ENCODE data around the gene CLCN7. TPM values are rescaled to one million over a fixed set of nuclear protein-coding genes. Genes with fewer than 3 reads are reported as not detected.

Gene CLCN7
- total RNA-seq, 1 donor from 2014 or later, result 98.1 TPM

DNA sequence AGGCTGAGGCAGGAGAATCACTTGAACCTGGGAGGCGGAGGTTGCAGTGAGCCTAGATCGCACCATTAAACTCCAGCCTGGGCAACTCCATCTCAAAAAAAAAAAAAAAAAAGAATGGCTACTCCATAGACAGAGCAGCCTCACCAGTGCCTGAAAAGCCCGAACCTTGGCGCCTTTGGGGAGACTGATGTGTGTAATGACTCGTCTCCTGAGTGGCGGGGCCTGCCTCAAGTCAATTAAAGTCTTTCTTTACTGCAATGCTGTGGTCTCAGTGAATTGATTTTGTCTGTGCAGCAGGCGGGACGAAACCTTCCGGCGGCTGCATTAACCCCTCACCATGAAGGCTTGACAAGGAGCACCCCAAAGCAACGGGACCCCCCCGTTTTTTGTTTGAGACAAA is 50.8 kb downstream of the CLCN7 start:
- no peak for DNase-seq (ENCODE audit: extremely low spot score, unreplicated experiment)
- TF ChIP-seq, protein P1, sequence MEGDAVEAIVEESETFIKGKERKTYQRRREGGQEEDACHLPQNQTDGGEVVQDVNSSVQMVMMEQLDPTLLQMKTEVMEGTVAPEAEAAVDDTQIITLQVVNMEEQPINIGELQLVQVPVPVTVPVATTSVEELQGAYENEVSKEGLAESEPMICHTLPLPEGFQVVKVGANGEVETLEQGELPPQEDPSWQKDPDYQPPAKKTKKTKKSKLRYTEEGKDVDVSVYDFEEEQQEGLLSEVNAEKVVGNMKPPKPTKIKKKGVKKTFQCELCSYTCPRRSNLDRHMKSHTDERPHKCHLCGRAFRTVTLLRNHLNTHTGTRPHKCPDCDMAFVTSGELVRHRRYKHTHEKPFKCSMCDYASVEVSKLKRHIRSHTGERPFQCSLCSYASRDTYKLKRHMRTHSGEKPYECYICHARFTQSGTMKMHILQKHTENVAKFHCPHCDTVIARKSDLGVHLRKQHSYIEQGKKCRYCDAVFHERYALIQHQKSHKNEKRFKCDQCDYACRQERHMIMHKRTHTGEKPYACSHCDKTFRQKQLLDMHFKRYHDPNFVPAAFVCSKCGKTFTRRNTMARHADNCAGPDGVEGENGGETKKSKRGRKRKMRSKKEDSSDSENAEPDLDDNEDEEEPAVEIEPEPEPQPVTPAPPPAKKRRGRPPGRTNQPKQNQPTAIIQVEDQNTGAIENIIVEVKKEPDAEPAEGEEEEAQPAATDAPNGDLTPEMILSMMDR (conservative IDR thresholded peaks at IDR 0.05), result no peak
- no peaks in the 10 kb centered on the region for H3K36me3 Mint-ChIP-seq
- H3K4me1 Mint-ChIP-seq (ENCODE audit: unreplicated experiment), result peaks cover 3% of the 10 kb centered on the region
- no peak overlapping the region for H3K27ac Mint-ChIP-seq
- no peaks in the 10 kb centered on the region for H3K9me3 Mint-ChIP-seq
- no peaks in the 10 kb centered on the region for H3K27me3 Mint-ChIP-seq
- no peak overlapping the region for H3K4me3 Mint-ChIP-seq

DNA sequence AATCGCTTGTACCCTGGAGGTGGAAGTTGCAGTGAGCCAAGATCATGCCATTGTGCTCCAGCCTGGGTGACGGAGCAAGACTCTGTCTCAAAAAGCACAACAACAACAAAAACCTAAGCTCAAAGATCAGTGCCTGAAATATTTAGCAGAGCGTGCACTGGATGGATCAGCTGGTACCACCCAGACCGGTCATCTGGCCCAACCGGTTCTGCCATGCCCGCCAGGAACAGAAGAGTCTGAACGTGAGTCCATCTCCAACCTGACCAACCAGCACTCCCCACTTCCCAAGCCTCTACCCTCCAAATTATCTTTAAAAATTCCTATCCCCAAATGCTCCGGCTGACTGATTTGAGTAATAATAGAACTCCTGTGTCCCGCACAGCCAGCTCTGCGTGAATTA is 52.8 kb downstream of the CLCN7 start:
- H3K4me3 Mint-ChIP-seq, result peak overlapping the region; percentile 42

DNA sequence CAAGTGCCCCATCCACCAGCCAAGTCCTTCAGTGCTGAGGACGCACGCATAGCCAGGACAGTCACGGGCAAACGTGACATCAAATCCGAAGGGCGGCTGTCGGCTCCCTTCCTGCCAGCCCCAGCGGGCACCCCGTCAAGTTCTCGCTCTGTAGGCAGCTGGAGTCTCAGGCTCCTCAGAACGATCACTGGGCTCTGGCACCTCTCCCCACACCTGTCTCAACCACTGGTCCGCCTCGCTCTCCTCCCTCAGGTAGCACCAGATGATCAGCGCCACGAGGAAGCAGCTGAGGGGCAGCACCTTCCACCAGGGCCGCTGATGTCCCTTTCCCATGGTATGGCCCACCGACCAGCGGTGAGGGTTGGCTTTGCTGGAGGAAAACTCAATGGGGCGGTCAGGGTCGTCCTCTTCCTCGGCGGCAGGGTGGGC is 54.7 kb downstream of the CLCN7 start:
- Mint-ChIP-seq H3K36me3 (no peaks in the 10 kb centered on the region), H3K4me1 (ENCODE audit: unreplicated experiment) (peaks cover 9% of the 10 kb centered on the region), H3K27ac (peak overlapping the region; percentile 98), H3K9me3 (no peaks in the 10 kb centered on the region), H3K4me3 (peak overlapping the region; percentile 94), H3K27me3 (no peaks in the 10 kb centered on the region)
- DNase-seq (ENCODE audit: extremely low spot score, unreplicated experiment), result no peak
- TF ChIP-seq, protein P1 (conservative IDR thresholded peaks at IDR 0.05), result no peak

More for the DNA sequence above, 52.8 kb downstream of the CLCN7 start:
- H3K9me3 Mint-ChIP-seq, result no peaks in the 10 kb centered on the region
- TF ChIP-seq, protein P1 (conservative IDR thresholded peaks at IDR 0.05), result no peak
- no peaks in the 10 kb centered on the region for H3K36me3 Mint-ChIP-seq
- H3K27ac Mint-ChIP-seq, result peak overlapping the region; percentile 98
- H3K27me3 Mint-ChIP-seq, result no peaks in the 10 kb centered on the region
- DNase-seq (ENCODE audit: extremely low spot score, unreplicated experiment), result no peak
- H3K4me1 Mint-ChIP-seq (ENCODE audit: unreplicated experiment), result peaks cover 3% of the 10 kb centered on the region

DNA sequence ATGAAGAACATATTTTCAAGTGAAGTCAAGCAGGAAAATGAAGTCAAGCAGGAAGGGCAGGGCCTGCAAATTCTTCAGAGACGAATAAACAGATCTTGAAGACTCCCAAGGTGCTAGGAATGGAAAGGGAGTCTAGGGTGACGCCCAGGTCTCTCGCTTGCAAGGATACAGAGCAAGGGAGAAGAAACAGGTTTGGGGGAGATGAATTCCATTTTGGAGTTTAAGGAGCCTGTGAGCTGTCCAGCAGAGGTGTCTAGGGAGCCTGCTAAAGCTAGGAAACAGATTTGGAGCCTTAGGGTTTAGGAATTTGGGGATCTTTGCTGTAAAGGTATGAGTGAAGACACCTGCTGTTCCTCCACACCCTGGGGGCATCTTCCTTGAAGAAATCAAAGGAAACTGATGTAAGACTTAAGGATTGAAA is 58.3 kb downstream of the CLCN7 start:
- Mint-ChIP-seq H3K36me3 (no peaks in the 10 kb centered on the region), H3K9me3 (no peaks in the 10 kb centered on the region), H3K27ac (peak overlapping the region; percentile 98), H3K27me3 (no peaks in the 10 kb centered on the region), H3K4me1 (ENCODE audit: unreplicated experiment) (peaks cover 13% of the 10 kb centered on the region), H3K4me3 (peak overlapping the region; percentile 83)
- TF ChIP-seq, protein P1 (conservative IDR thresholded peaks at IDR 0.05), result no peak
- DNase-seq (ENCODE audit: extremely low spot score, unreplicated experiment), result no peak

DNA sequence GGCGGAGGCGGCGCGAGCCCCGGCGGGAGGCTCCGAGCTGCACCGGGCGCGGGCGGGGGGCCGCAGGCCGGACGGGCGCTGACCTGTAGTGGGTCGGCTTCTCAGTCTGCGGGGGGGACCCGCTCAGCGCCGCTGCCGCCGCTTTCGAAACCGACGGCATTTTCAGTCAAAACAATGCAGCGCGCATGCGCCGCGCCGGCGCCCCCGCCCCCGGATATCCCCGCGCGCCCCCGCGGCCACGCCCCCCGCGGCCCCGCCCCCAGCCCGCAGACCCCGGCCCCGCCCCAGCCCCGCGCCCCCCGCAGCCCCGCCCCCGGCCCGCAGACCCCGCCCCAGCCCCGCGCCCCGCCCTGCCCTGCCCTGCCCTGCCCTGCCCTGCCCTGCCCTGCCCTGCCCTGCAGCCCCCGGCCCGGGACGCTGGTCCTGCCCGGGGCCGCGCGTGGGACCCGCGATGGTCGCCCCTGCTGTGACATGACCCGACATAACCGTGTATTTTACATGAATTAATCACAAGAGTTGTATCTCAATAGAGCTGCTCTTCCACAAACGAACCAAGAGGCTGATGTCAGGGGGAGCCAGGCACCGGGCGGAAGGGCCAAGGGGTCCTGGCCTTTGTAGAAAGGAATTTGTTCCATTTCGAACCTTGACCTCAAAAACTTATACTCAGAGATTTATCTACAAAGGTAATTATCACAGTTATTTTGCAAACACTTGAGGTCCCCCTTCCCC is 60.1 kb downstream of the CLCN7 start, which contains the start of gene UNKL:
TSS of gene UNKL (minus strand) at position 173 of the 729 bp plus-strand sequence. CDS start at position 160, 13 bp downstream.
- no peaks in the 10 kb centered on the region for H3K9me3 Mint-ChIP-seq
- H3K27ac Mint-ChIP-seq, result peak within 1 kb of the TSS; percentile 98
- TF ChIP-seq, protein P1 (conservative IDR thresholded peaks at IDR 0.05), result no peak
- H3K4me1 Mint-ChIP-seq (ENCODE audit: unreplicated experiment), result peaks cover 10% of the 10 kb centered on the region
- H3K36me3 Mint-ChIP-seq, result no peaks in the 10 kb centered on the region
- DNase-seq (ENCODE audit: extremely low spot score, unreplicated experiment), result no peak
- H3K27me3 Mint-ChIP-seq, result no peaks in the 10 kb centered on the region
- peak within 1 kb of the TSS; percentile 89 for H3K4me3 Mint-ChIP-seq
